Gastroesophageal sphincter (tissue), 4 donors: ENCODE results near the gene LMF1. TPM values are rescaled to one million over a fixed set of nuclear protein-coding genes. Genes with fewer than 3 reads are reported as not detected.

Source experiments
- ATAC-seq: fragments of 150-250 bp; one replicate; pipeline ENCODE4 v1.9.1; 2016; ENCODE audit warnings: mild to moderate bottlenecking, moderate library complexity
- H3K27ac ChIP-seq, 4 donors: fragments of 200-600 bp; sonication (generic) in 3 of 4; 1 replicate in 3 of 4; 2 replicates in 1 of 4; pipeline ENCODE4 v1.5.1; 2016 to 2019
- H3K27me3 ChIP-seq: fragments of 200-600 bp; sonication (generic); one replicate; pipeline ENCODE4 v1.5.1; 2019
- H3K36me3 ChIP-seq, 2 donors: fragments of 200-600 bp; sonication (generic); one replicate each; pipeline ENCODE4 v1.5.1; 2019; ENCODE audit warnings: control low read depth in 1 of 2
- H3K4me1 ChIP-seq, 3 donors: fragments of 200-600 bp; sonication (generic); 1 replicate in 2 of 3; 2 replicates in 1 of 3; pipeline ENCODE4 v1.5.1; 2016 to 2019; ENCODE audit warnings: control low read depth in 2 of 3
- H3K4me3 ChIP-seq, 2 donors: fragments of 200-600 bp; sonication (generic); one replicate each; pipeline ENCODE4 v1.5.1; 2019; ENCODE audit warnings: mild to moderate bottlenecking in 1 of 2, moderate library complexity in 1 of 2
- H3K9me3 ChIP-seq, 3 donors: fragments of 200-600 bp; sonication (generic); one replicate each; pipeline ENCODE4 v1.5.1; 2017 to 2019; ENCODE audit warnings: control low read depth in 2 of 3
- CTCF ChIP-seq, 4 experiments: fragments of 200-600 bp in 2 of 4; fragments of 450-650 bp in 2 of 4; sonication (generic) in 1 of 4; IDR thresholded peaks; one replicate each; pipeline ENCODE4 v1.5.1; 2017 to 2019; ENCODE audit warnings: antibody characterized with exemption in 4 of 4, mild to moderate bottlenecking in 2 of 4, moderate library complexity in 2 of 4
- EP300 ChIP-seq: sonication (generic); formaldehyde crosslinking; IDR thresholded peaks from one replicate; pipeline ENCODE4 v1.6.1; 2017; ENCODE audit warnings: antibody characterized with exemption, mild to moderate bottlenecking
- POLR2A ChIP-seq, 2 donors: fragments of 450-650 bp; IDR thresholded peaks; one replicate each; pipeline ENCODE4 v1.6.1; 2017; ENCODE audit warnings: antibody characterized with exemption in 2 of 2, mild to moderate bottlenecking in 2 of 2, moderate library complexity in 1 of 2
- POLR2AphosphoS5 ChIP-seq: sonication (generic); formaldehyde crosslinking; IDR thresholded peaks from one replicate; pipeline ENCODE4 v1.6.1; 2017; ENCODE audit warnings: antibody characterized with exemption
- WGBS, 2 donors: methylation state at CpG; one replicate each; pipeline ENCODE4 v1.1.5; 2018; ENCODE audit warnings: low coverage in 1 of 2; 5-methylcytosine and 5-hydroxymethylcytosine counted together
- total RNA-seq, 4 donors: library from RNA; depleted of rRNA; stranded (reverse); fragments of >200 nt; gene quantifications; one replicate each; pipeline ENCODE4 v1.1.0, GENCODE V29; 2016

The LMF1 gene
- total RNA-seq, 4 donors from 2014 or later, result 13.7 to 57.3 (median 20.9) TPM

- WGBS, 2 donors, result 48 to 66% methylated on average over 2 of the region's 2 CpGs
- H3K27ac ChIP-seq, result no peak overlapping the region
- peaks cover 0 to 9% (median 6%) of the 10 kb centered on the region in 3 donors for H3K4me1 ChIP-seq
- H3K4me3 ChIP-seq, result no peak overlapping the region
- TF ChIP-seq CTCF (IDR thresholded peaks at IDR 0.05), result no peak
- no peak for TF ChIP-seq EP300
- TF ChIP-seq POLR2A (IDR thresholded peaks at IDR 0.05), result no peak
- no peak for TF ChIP-seq POLR2AphosphoS5
- ATAC-seq, result no peak
- peaks cover 98% of the 10 kb centered on the region for H3K27me3 ChIP-seq
- no peaks in the 10 kb centered on the region for H3K9me3 ChIP-seq
- H3K36me3 ChIP-seq, result no peaks in the 10 kb centered on the region
These were observed 152.2 kb downstream of the LMF1 start for GRCh38 chr16:818592-818991.

GRCh38 chr16:818132-818531 lies 152.7 kb downstream of the LMF1 start:
- H3K9me3 ChIP-seq, result no peaks in the 10 kb centered on the region
- H3K27ac ChIP-seq, result no peak overlapping the region
- no peaks in the 10 kb centered on the region for H3K36me3 ChIP-seq
- H3K27me3 ChIP-seq, result peaks cover 98% of the 10 kb centered on the region
- 67% methylated on average over 3 of the region's 8 CpGs; no CpG with 5 or more reads in 1 of the 2 donors for WGBS, 2 donors
- peaks cover 0 to 13% (median 10%) of the 10 kb centered on the region in 3 donors for H3K4me1 ChIP-seq
- H3K4me3 ChIP-seq, result no peak overlapping the region
- no peak for TF ChIP-seq POLR2A (IDR thresholded peaks at IDR 0.05)
- no peak for TF ChIP-seq POLR2AphosphoS5
- no peak for TF ChIP-seq CTCF (IDR thresholded peaks at IDR 0.05)
- TF ChIP-seq EP300, result no peak
- no peak for ATAC-seq

- Histone ChIP-seq H3K27ac (no peak overlapping the region), H3K27me3 (peaks cover 98% of the 10 kb centered on the region), H3K36me3 (no peaks in the 10 kb centered on the region), H3K9me3 (peaks cover 0 to 5% (median 0%) of the 10 kb centered on the region in 3 donors), H3K4me3 (no peak overlapping the region), H3K4me1 (peaks cover 0 to 15% (median 12%) of the 10 kb centered on the region in 3 donors)
- 26 to 41% methylated on average over 2 to 18 of the region's 71 CpGs for WGBS, 2 donors
- no peak for ATAC-seq
- TF ChIP-seq CTCF (IDR thresholded peaks at IDR 0.05) (no peak), POLR2A (IDR thresholded peaks at IDR 0.05) (no peak), POLR2AphosphoS5 (no peak), EP300 (no peak)
These were observed 153.5 kb downstream of the LMF1 start for GRCh38 chr16:817001-817906.

GRCh38 chr16:815861-816260 lies 154.9 kb downstream of the LMF1 start:
- peaks cover 98% of the 10 kb centered on the region for H3K27me3 ChIP-seq

More at GRCh38 chr16:815861-816260, 154.9 kb downstream of the LMF1 start:
- H3K9me3 ChIP-seq, result peaks cover 0 to 10% (median 0%) of the 10 kb centered on the region in 3 donors
- 86% methylated on average over 11 of the region's 15 CpGs; no CpG with 5 or more reads in 1 of the 2 donors for WGBS, 2 donors
- no peak for ATAC-seq
- no peaks in the 10 kb centered on the region for H3K36me3 ChIP-seq
- no peak overlapping the region for H3K27ac ChIP-seq
- peaks cover 0 to 15% (median 12%) of the 10 kb centered on the region in 3 donors for H3K4me1 ChIP-seq
- no peak for TF ChIP-seq EP300
- no peak for TF ChIP-seq POLR2AphosphoS5
- TF ChIP-seq CTCF (IDR thresholded peaks at IDR 0.05), result no peak
- TF ChIP-seq POLR2A (IDR thresholded peaks at IDR 0.05), result no peak
- no peak overlapping the region for H3K4me3 ChIP-seq
